ENCODE results near the gene SHMT1. TPM values are rescaled to one million over a fixed set of nuclear protein-coding genes. Genes with fewer than 3 reads are reported as not detected.

The SHMT1 gene
- total and polyA plus RNA-seq, 7 donors: 16.2 to 34.8 (median 26.9) TPM

DNA sequence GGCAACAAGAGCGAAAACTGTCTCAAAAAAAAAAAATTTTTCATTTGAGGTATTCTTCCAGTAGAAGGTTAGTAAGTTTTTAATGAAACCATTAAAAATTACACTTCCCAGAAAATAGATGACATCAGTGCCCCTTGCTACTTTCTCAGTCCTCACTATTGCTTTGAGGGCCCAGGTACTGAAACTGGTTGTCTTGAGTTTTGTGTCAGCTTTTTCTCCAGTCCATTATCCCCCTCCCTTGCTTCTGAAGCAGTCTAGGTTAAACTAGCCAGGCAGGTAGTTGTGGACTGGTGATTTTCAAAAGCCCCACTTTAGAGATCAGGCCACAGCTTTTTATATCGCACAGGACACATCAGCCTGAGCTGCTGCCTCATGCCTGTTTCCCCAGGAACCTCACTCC lies 37.3 kb downstream of the SHMT1 start:
- DNase-seq: no peak
- TF ChIP-seq EP300 (IDR thresholded peaks at IDR 0.05): no peak
- no peak for TF ChIP-seq CTCF (IDR thresholded peaks at IDR 0.05)
- TF ChIP-seq POLR2A (IDR thresholded peaks at IDR 0.05): no peak
- Histone ChIP-seq H3K4me1 (peaks cover 0 to 6% (median 0%) of the 10 kb centered on the region in 4 donors), H3K4me3 (no peak overlapping the region), H3K36me3 (peaks cover 28 to 96% (median 36%) of the 10 kb centered on the region in 4 donors), H3K9me3 (no peaks in the 10 kb centered on the region), H3K27me3 (no peaks in the 10 kb centered on the region), H3K27ac (no peak overlapping the region)
- 97 to 98% methylated on average over 2 of the region's 2 CpGs for WGBS, 2 donors
- intact Hi-C loops (cut with DNase I): no loop called here

DNA sequence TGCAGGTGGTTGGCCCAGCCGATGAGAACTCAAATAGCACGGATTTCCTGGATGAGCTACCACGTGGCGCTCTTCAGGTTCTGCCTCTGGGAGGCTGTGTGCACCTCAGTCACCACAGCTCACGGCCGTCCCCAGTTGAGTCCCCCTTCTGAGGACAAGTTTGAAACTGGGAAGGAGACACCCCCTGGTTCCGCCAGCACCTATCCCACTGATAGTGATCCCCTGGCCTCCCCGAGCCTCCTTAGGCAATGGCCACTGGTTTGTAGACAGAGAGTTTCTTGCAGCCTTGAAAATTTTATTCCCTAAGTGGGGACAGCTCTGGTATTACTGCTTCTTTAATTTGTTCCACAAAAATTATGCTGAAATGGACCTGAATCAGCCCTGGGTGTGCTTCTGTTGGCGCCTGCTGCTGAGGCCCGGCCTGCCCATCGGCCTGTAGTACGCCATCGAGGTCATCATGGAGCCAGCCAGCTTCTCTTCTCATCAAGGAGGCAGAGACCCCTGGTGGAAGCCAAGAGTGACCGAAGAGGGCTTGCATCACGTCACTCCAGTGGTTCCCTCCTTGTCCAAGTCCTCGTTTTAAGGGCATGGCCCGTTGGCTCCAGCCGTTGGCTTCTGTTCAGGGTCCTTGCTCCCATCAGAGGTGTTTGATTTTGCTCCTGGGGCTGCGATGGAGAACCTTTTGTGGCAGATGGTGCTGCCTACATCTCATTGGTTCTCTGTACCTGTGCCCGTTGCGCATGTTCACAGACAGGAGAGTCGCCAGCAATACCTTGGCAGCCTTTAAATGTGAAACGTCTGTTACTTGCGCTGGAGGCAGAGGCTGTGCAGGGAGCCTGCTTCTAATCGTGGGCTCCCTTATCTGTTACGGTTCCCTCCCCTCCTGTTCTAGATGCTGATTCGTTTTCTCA lies 39.0 kb downstream of the SHMT1 start:
- no peak overlapping the region for H3K4me3 ChIP-seq
- no peaks in the 10 kb centered on the region for H3K27me3 ChIP-seq
- H3K27ac ChIP-seq: no peak overlapping the region
- peaks cover 0 to 21% (median 15%) of the 10 kb centered on the region in 4 donors for H3K4me1 ChIP-seq
- 92 to 93% methylated on average over 27 of the region's 27 CpGs for WGBS, 2 donors
- no peak for TF ChIP-seq EP300 (IDR thresholded peaks at IDR 0.05)
- no peak for TF ChIP-seq CTCF (IDR thresholded peaks at IDR 0.05)
- TF ChIP-seq POLR2A (IDR thresholded peaks at IDR 0.05): no peak
- no peak for TF ChIP-seq POLR2AphosphoS5 (IDR thresholded peaks at IDR 0.05)
- intact Hi-C loops (cut with DNase I): no loop called here
- no peaks in the 10 kb centered on the region for H3K9me3 ChIP-seq
- H3K36me3 ChIP-seq: peaks cover 28 to 92% (median 36%) of the 10 kb centered on the region in 4 donors
- DNase-seq: peak; percentile 45

- 92 to 93% methylated on average over 16 of the region's 16 CpGs for WGBS, 2 donors
- DNase-seq: peak; percentile 38
- Histone ChIP-seq H3K4me3 (no peak overlapping the region), H3K27me3 (no peaks in the 10 kb centered on the region), H3K36me3 (peaks cover 26 to 92% (median 38%) of the 10 kb centered on the region in 4 donors), H3K4me1 (peaks cover 0 to 29% (median 22%) of the 10 kb centered on the region in 4 donors), H3K9me3 (no peaks in the 10 kb centered on the region), H3K27ac (no peak overlapping the region)
- intact Hi-C loops (cut with DNase I): no loop called here
- TF ChIP-seq EP300 (IDR thresholded peaks at IDR 0.05): no peak
- no peak for TF ChIP-seq CTCF (IDR thresholded peaks at IDR 0.05)
- no peak for TF ChIP-seq POLR2A (IDR thresholded peaks at IDR 0.05)
- TF ChIP-seq POLR2AphosphoS5 (IDR thresholded peaks at IDR 0.05): no peak
Measured at GRCh38 chr17:18323507-18324139, 39.7 kb downstream of the SHMT1 start.

DNA sequence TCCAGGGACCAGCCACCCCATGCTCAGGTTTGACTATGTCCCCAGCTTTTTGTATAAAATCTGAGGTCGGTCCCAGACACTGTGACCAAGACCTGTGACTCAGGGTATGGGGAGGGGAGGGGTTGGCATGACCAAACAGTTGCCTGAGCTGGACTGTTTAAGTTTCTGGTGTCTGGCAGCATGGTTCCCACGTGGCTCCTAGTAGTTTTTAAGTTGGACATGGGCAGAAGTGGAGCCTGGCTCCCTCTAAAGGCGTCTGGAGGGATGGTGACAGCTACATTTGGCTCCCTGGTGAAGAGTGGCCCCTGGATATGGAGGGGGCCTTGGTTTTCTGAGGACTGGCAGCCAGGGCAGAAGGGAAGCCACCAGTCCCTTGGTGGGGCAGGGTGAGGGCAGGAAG lies 40.3 kb downstream of the SHMT1 start:
- TF ChIP-seq POLR2A (IDR thresholded peaks at IDR 0.05) (no peak), CTCF (IDR thresholded peaks at IDR 0.05) (no peak), EP300 (IDR thresholded peaks at IDR 0.05) (no peak), POLR2AphosphoS5 (IDR thresholded peaks at IDR 0.05) (no peak)
- DNase-seq: peak; percentile 25
- intact Hi-C loops (cut with DNase I): no loop called here
- peaks cover 25 to 92% (median 36%) of the 10 kb centered on the region in 4 donors for H3K36me3 ChIP-seq
- no peaks in the 10 kb centered on the region for H3K27me3 ChIP-seq
- H3K27ac ChIP-seq: no peak overlapping the region
- peaks cover 0 to 35% (median 28%) of the 10 kb centered on the region in 4 donors for H3K4me1 ChIP-seq
- 66 to 71% methylated on average over 3 of the region's 3 CpGs for WGBS, 2 donors
- no peaks in the 10 kb centered on the region for H3K9me3 ChIP-seq
- no peak overlapping the region for H3K4me3 ChIP-seq
